ENCODE measurements around the gene SZT2. TPM values are rescaled to one million over a fixed set of nuclear protein-coding genes. Genes with fewer than 3 reads are reported as not detected.
"Not testable (repeated sequence)": the region's sequence is repeated elsewhere in the genome, so short reads cannot be mapped to it uniquely, and the experiment has no call there.

SZT2 gene
- total RNA-seq, 1 donor from 2014 or later: 63.6 TPM

DNA sequence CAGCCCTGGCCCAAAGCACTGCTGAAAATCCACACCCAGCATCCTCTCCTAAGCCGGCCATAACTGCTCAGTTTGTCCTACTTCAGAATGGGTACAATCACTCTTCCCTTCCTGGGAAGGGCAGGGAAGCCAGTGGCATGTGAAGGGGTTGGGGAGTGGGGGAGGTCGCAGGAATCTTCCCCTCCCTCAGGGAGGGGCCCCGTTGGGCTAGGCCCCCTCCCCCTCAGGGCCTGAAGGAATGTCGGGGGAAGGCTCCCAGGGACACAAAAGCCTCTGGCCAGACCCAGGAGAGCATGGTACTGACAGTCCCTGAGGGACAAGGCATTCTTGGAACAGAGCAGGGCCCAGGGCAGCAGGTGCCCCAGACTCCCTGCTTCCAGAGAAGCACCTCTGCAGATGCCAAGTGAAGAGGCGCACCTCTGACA, 23.1 kb upstream of the SZT2 start:
- no peak for DNase-seq (ENCODE audit: extremely low spot score, unreplicated experiment)
- TF ChIP-seq, protein P1, sequence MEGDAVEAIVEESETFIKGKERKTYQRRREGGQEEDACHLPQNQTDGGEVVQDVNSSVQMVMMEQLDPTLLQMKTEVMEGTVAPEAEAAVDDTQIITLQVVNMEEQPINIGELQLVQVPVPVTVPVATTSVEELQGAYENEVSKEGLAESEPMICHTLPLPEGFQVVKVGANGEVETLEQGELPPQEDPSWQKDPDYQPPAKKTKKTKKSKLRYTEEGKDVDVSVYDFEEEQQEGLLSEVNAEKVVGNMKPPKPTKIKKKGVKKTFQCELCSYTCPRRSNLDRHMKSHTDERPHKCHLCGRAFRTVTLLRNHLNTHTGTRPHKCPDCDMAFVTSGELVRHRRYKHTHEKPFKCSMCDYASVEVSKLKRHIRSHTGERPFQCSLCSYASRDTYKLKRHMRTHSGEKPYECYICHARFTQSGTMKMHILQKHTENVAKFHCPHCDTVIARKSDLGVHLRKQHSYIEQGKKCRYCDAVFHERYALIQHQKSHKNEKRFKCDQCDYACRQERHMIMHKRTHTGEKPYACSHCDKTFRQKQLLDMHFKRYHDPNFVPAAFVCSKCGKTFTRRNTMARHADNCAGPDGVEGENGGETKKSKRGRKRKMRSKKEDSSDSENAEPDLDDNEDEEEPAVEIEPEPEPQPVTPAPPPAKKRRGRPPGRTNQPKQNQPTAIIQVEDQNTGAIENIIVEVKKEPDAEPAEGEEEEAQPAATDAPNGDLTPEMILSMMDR (IDR thresholded peaks at IDR 0.05): no peak
- peaks cover 40% of the 10 kb centered on the region for H3K4me1 Mint-ChIP-seq (ENCODE audit: unreplicated experiment)
- H3K4me3 Mint-ChIP-seq (ENCODE audit: unreplicated experiment): peak overlapping the region; percentile 84
- H3K27ac Mint-ChIP-seq (ENCODE audit: unreplicated experiment): peak overlapping the region; percentile 70
- H3K27me3 Mint-ChIP-seq (ENCODE audit: unreplicated experiment): no peaks in the 10 kb centered on the region
- H3K9me3 Mint-ChIP-seq (ENCODE audit: unreplicated experiment): no peaks in the 10 kb centered on the region
- H3K36me3 Mint-ChIP-seq (ENCODE audit: unreplicated experiment): peaks cover 19% of the 10 kb centered on the region

DNA sequence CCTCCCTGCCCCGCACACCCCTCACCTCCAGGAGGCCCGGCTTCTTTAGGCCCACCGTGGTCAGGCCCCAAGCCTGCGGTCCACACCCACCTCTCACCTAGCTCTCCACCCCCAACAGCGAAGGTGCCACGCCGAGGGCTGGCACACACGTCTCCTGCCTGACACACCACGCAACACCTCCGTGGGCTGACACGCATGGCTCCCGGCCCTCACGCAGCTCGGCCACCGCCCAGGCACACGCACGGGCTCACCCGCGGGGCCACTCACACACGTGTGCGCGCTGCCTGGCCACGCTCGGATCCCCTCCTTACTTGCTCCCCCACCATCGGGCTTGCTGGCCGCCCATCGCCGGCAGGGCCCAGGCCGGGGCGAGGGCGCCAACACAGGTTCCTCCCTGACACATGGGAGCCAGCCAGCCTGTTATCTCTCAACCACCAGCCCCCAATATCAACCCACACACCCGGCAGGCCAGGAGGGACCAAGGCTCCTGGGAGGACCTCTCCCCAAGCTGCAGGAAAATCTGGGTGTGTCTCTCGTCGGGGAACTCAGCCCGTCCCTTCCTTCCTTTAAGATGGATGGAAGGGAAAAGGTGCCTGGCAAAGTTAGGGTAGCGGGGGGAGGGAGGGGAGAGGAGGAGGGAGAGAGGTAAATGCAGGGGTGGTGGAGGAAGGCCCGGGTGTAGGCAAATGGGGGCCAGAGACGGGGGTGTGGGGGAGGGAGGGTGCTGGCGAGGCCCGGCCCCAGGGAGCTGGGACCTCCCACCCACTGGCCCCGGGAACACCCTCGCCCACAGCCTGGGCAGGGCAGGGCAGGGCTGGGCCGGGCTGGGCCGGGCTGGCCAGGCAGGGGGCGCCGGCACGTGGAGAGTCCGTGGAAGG, 22.4 kb upstream of the SZT2 start:
- no peak for DNase-seq (ENCODE audit: extremely low spot score, unreplicated experiment)
- peaks cover 35% of the 10 kb centered on the region for H3K4me1 Mint-ChIP-seq (ENCODE audit: unreplicated experiment)
- peak overlapping the region; percentile 70 for H3K27ac Mint-ChIP-seq (ENCODE audit: unreplicated experiment)
- TF ChIP-seq, protein P1 (IDR thresholded peaks at IDR 0.05): no peak
- H3K27me3 Mint-ChIP-seq (ENCODE audit: unreplicated experiment): no peaks in the 10 kb centered on the region
- peak overlapping the region; percentile 84 for H3K4me3 Mint-ChIP-seq (ENCODE audit: unreplicated experiment)
- H3K36me3 Mint-ChIP-seq (ENCODE audit: unreplicated experiment): peaks cover 17% of the 10 kb centered on the region
- H3K9me3 Mint-ChIP-seq (ENCODE audit: unreplicated experiment): no peaks in the 10 kb centered on the region

GRCh38 chr1:43367904-43368645, 21.6 kb upstream of the SZT2 start, which contains the start of gene ELOVL1:
Gene ELOVL1, minus strand, starts transcription at chr1:43368011. Its CDS starts 2,402 bp downstream, at chr1:43365609.
- H3K27me3 Mint-ChIP-seq (ENCODE audit: unreplicated experiment): no peaks in the 10 kb centered on the region
- TF ChIP-seq, protein P1 (IDR thresholded peaks at IDR 0.05): peak; percentile 45
- H3K4me3 Mint-ChIP-seq (ENCODE audit: unreplicated experiment): peak within 1 kb of the TSS; percentile 84

GRCh38 chr1:43368646-43369020, 21.1 kb upstream of the SZT2 start:
- Mint-ChIP-seq H3K36me3 (ENCODE audit: unreplicated experiment) (peaks cover 12% of the 10 kb centered on the region), H3K9me3 (ENCODE audit: unreplicated experiment) (no peaks in the 10 kb centered on the region), H3K27me3 (ENCODE audit: unreplicated experiment) (no peaks in the 10 kb centered on the region), H3K4me1 (ENCODE audit: unreplicated experiment) (peaks cover 35% of the 10 kb centered on the region), H3K27ac (ENCODE audit: unreplicated experiment) (peak overlapping the region; percentile 87), H3K4me3 (ENCODE audit: unreplicated experiment) (peak overlapping the region; percentile 83)
- no peak for DNase-seq (ENCODE audit: extremely low spot score, unreplicated experiment)
- TF ChIP-seq, protein P1 (IDR thresholded peaks at IDR 0.05): no peak

More at GRCh38 chr1:43367904-43368645, 21.6 kb upstream of the SZT2 start, which contains the start of gene ELOVL1:
- Mint-ChIP-seq H3K4me1 (ENCODE audit: unreplicated experiment) (peaks cover 35% of the 10 kb centered on the region), H3K36me3 (ENCODE audit: unreplicated experiment) (peaks cover 15% of the 10 kb centered on the region), H3K27ac (ENCODE audit: unreplicated experiment) (peak within 1 kb of the TSS; percentile 87), H3K9me3 (ENCODE audit: unreplicated experiment) (no peaks in the 10 kb centered on the region)
- peak; percentile 95 for DNase-seq (ENCODE audit: extremely low spot score, unreplicated experiment)

- H3K36me3 Mint-ChIP-seq (ENCODE audit: unreplicated experiment); H3K4me3 Mint-ChIP-seq (ENCODE audit: unreplicated experiment); H3K9me3 Mint-ChIP-seq (ENCODE audit: unreplicated experiment); DNase-seq (ENCODE audit: extremely low spot score, unreplicated experiment); H3K27ac Mint-ChIP-seq (ENCODE audit: unreplicated experiment); H3K27me3 Mint-ChIP-seq (ENCODE audit: unreplicated experiment): not testable (repeated sequence)
- H3K4me1 Mint-ChIP-seq (ENCODE audit: unreplicated experiment): peaks cover 33% of the 10 kb centered on the region
Observed at GRCh38 chr1:43369779-43370178, 19.9 kb upstream of the SZT2 start.
